Activated CD8-positive, alpha-beta memory T cell treated with anti-CD3 and anti-CD28 coated beads for 48 hours (primary cell): ENCODE measurements around the gene YIPF3.
"Not testable (repeated sequence)": the region's sequence is repeated elsewhere in the genome, so short reads cannot be mapped to it uniquely, and the experiment has no call there.

Experiments
- DNase-seq, 3 experiments: peaks; one replicate each; pipeline ENCODE4 v3.0.0-alpha.2; 2020; ENCODE audit warnings: low read depth in 2 of 3, low spot score in 2 of 3

The YIPF3 gene

DNA sequence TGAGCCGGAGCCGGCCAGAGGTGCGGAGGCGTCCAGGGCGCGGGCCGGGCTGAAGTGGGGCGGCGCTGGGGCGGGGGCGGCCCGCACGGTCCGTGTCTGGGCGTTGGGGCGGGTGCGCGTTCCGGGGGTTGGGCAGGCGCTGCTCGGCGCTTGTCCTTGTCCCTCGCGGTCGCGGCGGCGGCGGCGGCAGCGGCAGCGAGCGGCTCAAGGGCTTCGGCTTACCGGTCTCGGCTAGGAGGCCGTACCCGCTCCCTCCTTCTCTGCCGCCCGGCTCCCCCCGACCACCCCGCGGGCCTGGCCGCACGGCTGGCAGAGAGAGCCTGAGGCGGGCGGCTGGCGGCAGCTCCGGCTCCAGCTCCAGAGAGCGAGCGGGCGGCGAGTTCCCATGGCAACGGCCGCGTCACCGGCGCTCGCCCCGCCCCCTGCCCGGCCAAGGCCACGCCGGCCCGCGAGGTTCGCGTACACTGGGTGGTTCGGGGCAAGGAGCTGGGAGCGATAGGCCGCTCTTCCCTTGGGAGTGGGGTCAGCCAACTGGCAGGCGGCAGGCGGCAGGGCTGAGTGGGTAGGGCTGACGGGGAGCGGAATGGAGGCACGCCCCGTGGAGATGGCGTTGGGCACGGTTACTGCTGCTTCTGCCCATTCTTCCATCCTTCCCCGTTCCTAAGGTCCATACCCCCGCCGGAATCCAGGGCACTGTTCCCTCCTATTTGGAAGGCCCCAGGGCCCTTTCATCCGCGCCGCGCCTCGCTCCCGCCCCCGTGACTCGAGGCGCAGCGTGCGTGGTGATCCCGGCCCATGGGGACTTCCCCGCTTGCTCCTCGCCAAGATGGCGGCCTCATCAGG is 6.5 kb downstream of the YIPF3 start, which contains the start of gene LRRC73:
Gene LRRC73 (minus strand): TSS at position 363 of the 843 bp plus-strand sequence. CDS start 561 bp downstream, outside the sequence.
- peak; percentile 62 to 74 (median 62) for DNase-seq

DNA sequence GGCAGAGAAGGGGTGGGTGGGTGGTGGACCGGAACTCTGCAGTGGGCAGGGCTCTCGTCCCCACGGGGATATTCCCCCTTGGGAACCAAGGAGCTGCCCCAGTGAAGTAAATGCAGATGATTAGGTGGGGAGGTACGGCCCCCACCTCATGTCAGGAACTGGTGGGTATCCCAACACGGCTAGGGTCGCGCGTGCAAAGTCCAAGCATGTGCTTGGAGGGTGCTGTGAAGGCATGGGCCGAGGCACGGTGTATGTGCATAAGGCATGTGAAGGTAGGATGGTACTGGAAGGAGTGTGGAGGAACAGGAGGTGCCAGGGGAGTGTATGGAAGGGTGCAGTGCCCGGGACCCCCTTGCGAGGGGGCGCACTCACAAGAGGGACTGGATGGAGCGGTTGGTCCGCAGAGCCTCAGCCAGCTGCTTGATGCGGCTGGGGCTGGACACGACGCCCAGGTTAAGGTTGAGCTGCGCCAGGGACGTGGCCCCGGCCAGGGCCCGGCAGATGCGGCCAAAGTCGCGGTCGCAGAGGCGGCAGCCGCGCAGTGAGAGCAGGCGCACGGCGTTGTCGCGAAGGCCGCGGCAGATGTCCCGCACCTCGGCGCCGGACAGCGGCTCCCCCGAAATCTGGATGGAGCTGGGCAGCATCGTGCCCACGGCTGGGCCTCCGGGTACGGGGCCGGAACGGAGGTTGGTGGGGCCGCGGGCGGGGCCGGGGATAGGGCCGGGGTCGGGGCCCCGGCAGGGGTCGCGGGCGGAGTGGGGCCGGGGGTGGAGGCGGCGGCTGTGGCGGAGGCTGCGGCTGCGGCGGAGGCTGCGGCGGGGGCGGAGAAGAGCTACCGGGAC is 7.4 kb downstream of the YIPF3 start:
- DNase-seq: no peak

DNA sequence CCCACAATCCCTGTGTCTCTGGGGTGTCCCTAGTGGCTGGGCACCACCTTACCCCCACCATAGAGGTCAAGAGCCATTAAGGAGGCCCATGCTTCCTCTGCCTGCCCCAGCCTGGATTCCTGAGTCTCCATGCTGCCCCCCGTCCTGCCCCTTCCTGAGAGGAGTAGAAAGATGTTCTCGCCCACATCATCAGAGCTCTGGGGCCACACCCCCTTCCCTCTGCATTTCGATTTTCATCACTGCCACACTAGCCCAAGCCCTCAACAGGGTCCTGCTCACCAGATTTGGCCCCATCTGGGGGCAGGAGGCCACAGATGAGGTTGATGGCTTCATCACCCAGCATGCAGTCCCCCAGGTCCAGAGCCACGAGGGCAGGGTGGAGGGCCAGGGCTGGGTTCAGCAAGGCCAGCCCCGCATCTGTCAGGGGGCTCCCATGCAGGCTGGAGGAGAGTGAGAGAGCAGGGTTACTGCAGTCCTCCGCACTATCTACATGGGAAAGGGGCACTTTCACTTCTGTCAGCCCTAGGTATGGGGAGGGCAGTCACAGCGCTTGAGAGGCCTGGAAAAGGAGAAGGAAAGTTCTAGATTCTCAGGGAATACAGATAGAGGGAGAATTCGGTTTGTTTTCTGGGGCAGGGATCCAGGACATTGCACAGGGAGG is 8.1 kb downstream of the YIPF3 start:
- DNase-seq: no peak

DNA sequence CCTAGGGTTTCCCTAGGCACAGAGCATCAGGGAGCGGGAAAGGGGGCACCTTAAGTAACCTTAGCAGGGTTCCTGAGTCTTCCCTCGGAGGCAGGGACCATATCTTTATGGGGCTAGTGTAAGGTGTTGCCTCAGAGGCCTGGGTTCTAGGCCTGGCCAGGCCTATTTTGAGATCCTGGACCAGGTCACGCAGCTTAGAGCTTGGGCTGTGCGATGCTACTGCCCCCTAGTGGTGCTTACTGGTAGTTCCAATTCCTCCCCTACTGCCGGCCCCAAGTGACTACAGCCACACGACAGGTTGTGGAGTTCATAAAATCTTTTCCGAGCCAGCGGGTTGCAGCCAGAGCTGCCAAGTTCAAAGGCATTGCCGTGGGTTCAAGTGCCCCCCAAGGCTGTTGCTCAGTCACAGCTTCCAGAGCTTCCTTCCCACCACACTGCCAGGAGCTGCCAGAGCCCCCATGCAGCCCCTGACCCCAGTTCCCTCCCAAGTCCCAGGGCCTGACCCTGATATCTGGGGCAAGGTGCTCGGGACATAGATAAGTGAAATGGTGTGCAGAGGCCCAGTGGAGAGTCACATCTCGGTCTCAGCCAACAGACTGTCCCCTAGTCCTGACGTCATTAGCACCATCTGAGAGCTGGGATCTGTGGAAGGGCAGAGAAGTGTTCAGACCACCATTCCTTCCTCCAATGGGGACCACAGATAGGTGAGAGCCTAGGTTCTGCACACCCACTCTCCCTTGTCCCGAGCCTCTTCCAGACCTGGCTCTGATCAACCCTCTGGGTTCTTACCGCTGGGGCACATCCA is 9.9 kb downstream of the YIPF3 start:
- peak; percentile 40 to 86 (median 52) for DNase-seq

DNA sequence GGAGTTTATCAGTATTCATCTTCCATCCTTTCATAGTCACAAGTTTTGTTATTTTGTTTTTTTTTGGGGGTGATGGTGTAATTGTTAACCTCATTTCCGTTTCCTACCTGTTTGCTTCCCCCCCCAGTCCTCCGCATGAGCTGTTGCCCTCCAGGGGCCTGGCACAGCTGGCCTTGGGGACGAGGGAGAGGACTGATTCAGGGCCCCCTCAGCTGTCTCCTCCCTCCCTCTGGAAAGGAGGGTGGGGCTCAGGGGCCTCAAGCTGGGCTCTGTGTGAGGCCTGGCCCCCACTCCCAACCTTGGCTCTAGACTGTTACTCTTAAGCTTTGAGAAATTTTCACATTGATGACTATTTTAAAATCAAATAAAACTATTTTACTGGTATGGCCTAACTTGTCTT is 10.6 kb downstream of the YIPF3 start:
- no peak for DNase-seq

DNA sequence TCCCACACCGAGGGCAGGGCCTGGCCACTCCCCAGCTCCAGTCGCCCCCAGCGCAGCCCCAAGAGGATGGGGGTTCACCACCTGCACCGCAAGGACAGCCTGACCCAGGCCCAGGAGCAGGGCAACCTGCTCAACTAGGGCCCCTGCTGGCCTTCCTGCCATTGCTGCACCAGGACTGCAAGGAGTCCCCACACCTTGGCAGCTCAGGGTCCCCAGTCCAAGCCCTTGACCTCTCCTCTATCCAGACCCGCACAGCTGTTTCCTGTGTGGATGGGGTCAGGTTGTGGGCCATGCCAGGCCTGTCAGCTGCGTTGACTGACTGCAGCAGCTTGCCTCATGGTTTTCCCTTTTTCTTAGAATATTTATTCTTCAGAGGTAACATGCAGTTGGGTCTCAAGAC is 11.0 kb downstream of the YIPF3 start:
- DNase-seq: no peak

DNA sequence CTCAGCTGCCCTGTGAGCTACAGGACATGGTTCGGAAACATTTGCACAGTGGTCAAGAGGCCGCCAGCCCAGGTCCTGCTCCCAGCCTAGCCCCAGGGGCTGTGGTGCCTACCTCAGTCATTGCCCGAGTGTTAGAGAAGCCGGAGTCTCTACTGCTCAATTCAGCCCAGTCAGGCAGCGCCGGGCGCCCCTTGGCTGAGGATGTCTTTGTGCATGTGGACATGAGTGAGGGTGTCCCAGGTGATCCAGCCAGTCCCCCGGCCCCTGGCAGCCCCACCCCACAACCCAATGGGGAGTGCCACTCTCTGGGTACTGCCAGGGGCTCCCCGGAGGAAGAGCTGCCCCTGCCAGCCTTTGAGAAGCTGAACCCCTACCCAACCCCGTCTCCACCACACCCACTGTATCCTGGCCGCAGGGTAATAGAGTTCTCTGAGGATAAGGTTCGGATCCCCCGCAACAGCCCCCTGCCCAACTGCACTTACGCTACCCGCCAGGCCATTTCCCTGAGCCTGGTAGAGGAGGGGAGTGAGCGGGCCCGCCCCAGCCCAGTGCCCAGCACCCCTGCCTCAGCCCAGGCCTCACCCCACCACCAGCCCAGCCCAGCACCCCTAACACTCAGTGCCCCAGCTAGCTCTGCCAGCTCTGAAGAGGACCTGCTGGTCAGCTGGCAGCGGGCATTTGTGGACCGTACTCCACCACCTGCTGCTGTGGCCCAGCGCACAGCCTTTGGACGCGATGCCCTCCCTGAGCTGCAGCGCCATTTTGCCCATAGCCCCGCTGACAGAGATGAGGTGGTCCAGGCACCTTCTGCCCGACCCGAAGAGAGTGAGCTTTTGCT is 11.8 kb downstream of the YIPF3 start:
- DNase-seq: no peak

DNA sequence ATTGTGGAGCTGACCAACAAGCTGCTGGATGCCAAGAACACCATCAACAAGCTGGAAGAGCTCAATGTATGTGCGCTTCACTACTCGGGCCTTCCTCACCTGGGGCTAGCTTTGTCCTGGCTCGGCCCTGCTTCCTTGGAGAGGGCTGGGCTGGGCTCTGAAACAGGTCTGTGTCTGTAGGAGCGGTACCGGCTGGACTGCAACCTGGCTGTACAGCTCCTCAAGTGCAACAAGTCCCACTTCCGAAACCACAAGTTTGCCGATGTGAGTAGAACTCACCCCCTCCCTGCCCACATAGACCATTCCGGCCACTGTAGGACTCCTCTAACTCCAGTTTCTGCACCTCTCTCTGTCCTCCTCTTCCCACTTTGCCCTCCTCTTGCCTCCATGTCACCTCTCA is 13.3 kb downstream of the YIPF3 start:
- no peak for DNase-seq

DNA sequence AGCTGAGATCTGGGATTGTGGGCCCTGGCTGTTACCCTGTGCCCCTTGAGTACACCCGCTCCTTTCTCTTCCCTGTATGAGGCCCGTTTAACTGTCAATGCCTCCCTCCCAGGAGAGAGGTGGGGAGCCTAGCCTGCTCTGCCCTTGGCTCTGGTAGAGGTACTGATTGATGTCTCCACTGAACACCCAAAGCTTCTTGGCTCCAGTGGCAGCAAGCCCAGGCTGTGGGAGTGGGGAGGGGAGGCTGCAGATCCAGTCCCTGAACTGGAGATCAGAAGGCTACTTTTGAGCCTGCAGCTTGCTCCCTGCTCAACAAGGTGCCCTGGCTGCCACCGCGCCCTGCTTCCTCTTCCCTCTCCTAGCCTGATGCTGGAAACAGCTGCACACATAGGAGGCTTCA is 14.1 kb downstream of the YIPF3 start:
- no peak for DNase-seq

DNA sequence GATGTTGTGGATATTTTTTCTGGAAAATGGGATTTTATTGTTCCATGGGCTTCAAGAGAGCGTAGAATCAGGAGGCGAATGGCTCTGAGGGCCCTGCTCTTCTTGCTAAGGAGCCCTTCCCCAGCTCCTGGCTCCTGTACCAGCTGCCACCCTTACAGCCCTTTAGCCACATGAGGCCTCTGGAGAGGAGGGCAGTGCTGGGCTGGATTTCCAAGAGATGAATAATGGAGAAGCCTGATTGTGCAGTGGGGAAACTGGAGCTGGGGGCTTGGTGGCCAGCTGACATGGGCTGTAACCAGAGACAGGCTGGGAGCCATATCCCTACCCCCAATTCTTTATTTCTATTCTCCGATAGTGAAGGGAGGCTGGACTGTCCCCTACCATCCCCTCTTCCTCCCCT is 15.8 kb downstream of the YIPF3 start:
- no peak for DNase-seq

DNA sequence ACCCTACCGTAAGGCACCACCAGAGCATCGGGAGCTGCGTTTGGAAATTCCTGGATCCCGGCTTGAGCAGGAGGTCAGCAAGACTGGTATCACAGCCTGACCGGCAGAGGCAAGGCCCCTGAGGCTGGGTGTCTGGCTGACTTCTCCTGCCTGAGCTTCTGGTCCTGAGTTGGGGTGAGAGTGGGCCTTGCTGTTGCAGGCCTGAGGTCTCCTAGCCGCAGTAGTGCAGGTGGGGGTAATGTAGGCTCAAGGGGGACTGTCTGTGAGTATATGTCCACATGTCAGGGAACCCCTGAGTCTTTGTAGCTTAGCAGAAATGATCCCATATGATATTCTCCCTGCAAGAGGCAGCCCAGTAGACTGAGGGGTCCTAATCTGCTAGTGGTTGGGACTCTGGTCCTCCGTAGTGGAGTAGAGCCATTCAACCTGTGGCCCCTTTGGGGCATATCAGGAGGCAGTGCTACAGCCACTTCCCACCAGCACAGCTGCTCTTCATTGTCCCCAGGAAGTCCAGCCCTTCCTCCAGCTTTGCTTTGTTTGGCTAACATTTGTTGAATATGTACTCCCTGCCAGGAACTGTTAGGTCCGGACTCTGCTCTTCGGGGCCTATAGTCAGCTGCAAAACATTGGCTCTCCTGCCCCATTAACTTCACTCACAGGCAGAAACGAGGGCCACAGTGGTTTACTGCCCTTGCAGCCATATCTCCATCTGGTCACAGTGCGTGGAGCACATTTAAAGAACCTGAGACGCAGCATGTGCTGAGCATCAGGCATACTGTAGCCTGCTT is 17.5 kb downstream of the YIPF3 start:
- no peak for DNase-seq

DNA sequence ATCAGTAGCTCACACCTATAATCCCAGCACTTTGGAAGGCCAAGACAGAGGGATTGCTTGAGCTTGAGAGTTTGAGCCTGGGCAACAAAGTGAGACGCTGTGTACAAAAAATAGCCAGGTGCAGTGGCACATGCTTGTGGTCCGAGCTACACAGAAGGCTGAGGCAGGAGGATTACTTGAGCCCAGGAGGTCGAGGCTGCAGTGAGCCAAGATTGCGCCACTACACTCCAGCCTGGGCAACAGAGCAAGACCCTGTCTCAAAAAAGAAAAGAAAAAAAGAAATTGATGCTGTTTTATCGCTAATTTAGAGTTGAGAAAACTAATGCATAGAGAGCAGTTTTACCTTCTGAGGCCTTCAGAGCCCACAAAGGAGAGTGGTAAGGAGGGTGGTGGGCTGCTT is 18.4 kb downstream of the YIPF3 start:
- DNase-seq: not testable (repeated sequence)

DNA sequence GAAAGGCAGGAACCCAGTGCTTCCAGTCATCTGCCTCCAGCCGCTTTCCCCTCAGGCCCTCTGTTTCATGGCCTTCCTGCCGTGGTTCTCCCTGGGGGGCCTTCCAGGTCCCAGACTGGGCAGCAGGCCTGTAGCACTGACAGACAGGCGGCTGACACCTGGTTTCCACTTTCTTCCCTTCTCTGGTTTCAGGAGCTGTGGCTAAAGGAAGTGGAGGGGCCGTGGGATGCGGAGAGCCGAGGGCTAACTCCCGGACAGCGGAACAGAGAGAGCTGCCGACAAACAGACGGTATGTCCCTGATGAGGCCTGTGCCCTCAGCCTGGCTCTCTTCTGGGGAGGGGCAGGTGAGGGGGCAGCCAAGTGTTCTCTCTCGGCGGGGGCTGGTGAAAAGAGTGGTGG is 19.0 kb downstream of the YIPF3 start:
- DNase-seq: no peak

DNA sequence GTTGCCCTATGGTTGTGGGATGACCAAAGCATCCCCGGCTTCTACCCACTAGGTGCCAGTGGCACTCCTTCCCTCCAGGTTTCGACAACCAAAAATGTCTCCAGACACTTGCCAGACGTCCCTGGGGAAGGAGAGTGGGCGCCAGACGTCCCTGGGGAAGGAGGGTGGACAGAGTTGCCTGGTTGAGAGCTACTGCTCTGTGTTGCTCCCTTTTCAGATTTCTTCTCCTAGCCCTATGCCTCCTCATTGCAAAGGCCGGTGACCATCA is 19.7 kb downstream of the YIPF3 start:
- DNase-seq: no peak

DNA sequence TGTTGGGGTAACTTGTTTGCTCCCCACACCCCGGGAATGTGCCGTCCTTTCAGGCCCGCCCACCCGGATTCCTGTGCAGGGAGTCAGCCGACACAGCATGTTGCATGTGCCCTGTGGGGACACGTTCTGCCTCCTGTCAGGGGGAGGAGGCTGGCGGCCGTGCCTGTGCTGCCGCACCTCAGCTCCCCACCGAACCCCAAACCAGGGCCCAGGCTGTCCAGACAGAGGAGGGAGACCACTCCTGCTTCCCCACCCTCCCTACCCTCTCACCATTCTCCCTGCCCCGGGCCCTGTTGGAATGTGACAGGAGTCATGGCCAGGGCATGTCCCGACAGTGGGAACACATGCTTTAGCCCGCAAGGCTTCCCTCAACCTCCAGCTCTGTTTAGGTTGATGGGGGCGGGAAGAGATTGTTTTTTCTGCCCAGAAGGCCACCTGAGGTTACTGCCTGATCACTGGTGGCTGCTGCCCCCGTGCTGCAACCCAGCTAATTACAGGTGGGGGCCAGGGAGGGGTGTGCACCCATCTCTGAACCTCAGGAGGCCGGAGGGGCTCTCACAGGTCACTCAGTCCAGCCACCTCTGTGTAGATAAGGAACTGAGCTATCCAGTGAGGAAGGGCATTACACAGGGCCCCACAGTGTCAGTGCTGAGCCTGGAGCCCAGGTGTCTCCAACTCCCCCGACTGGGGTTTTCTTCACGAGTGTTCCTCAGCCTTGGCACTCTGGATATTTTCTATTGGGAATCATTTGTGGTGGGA is 20.2 kb downstream of the YIPF3 start:
- DNase-seq: no peak

DNA sequence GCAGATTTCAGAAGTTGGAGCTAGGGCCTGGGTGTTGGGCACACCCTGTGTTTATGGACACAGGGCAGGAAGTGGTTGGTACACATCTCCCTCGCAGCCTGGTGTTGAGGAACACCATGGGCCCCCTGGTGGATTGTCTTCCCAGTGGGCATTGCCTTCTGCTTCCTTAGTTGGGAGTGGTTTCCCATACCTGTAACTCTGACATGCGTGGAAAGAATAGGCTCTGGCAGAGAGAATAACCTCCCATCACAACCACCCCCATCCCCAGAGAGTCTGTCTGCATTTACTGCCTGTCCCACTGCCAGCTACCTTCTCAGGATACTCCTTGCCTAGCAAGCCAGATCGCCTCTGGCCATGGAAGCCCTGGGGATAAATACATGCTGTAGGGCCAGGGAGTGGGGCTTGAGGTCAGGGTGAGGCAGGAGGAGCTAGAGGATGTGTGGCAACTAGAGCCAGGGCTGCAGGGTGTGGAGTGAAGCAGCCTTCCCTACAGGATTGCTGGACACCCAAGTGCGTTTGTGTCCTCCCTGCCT is 21.3 kb downstream of the YIPF3 start:
- no peak for DNase-seq

DNA sequence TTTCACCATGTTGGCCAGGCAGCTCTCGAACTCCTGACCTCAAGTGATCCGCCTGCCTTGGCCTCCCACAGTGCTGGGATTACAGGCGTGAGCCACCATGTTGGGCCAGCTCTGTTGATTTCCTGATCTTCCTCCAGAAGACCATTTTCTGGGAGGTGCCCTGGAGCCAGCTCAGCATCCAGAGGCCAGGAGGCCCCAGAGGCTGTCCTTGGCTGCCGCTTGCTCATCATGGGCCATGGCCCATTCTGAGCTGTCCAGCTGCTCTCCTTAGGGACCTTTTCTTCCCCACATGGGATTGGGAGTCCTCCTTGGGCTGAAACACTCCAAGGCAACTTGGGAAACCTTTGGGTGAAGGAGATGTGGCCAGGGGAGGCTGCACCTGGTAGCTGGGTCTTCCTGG is 22.0 kb downstream of the YIPF3 start:
- no peak for DNase-seq

DNA sequence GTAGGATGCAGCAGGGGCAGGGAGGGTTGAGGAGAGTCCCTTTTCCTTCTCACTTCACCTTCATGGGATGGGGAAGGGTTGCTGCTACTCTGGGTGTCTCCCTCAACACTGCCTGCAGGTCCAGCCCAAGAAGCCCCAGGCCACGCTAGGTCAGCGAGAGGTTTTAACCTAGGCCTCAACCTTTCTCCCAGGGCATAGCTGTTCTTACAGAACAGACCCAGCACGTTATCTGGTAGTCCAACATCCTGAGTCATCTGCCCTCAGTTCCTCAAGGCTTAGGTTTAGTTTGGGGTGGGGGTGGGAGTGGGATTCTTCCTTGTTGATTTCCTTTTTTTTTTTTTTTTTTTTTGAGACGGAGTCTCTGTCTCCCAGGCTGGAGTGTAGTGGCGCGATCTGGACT is 22.4 kb downstream of the YIPF3 start:
- DNase-seq: no peak
